GM23248 (cell line): Measurements from ENCODE around the gene SLC6A5.

Source experiments
- EZH2 ChIP-seq: fragments of 200-600 bp; sonication (generic); IDR thresholded peaks from 2 replicates; pipeline ENCODE4 v1.6.1; 2018; ENCODE audit warnings: antibody characterized with exemption, mild to moderate bottlenecking; ENCODE audit not compliant: insufficient read depth, poor library complexity, severe bottlenecking
- EZH2phosphoT487 ChIP-seq: fragments of 200-600 bp; sonication (generic); IDR thresholded peaks from 2 replicates; pipeline ENCODE4 v1.6.1; 2018; ENCODE audit warnings: antibody characterized with exemption, moderate library complexity, mild to moderate bottlenecking, low read depth; ENCODE audit not compliant: insufficient read depth

GRCh38 chr11:20634044-20634443 lies 34.6 kb downstream of the SLC6A5 start:
- TF ChIP-seq EZH2 (no peak), EZH2phosphoT487 (no peak)
